ENCODE data around the gene ABHD17B.

- TF ChIP-seq CTCF (IDR thresholded peaks at IDR 0.05) (no peak), POLR2A (IDR thresholded peaks at IDR 0.05) (no peak)
Measured at GRCh38 chr9:71861618-71862017, 49.4 kb downstream of the ABHD17B start.

All from thyroid gland (tissue), 4 donors.